NT2/D1 (cell line): Measurements from ENCODE around the gene TWSG1.

Source experiments
- YY1 ChIP-seq: IDR thresholded peaks from 2 replicates; pipeline ENCODE4 v1.6.1; 2011; ENCODE audit not compliant: insufficient read length, insufficient read depth
- ZNF274 ChIP-seq: IDR thresholded peaks from 2 replicates; pipeline ENCODE4 v1.6.1; 2011; ENCODE audit warnings: mild to moderate bottlenecking, low read depth, low read length

DNA sequence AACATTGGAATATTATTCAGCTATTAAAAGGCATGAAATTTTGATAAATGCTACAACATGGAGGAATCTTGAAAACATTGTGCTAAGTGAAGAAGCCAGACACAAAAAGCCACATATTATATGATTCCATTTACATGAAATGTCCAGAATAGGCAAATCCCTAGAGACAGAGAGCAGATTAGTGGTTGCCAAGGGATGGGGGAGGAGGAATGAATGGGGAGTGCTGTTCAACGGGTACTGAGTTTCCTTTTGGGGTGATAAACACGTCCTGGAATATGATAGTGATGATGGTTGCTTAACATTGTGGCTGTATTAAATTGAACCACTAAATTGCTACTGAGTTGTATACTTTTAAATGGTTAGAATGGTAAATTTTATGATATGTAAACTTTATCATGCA lies 8.9 kb upstream of the TWSG1 start:
- no peak for TF ChIP-seq ZNF274
- TF ChIP-seq YY1, result no peak
